ENCODE data around the gene HDAC4.

Gene HDAC4

DNA sequence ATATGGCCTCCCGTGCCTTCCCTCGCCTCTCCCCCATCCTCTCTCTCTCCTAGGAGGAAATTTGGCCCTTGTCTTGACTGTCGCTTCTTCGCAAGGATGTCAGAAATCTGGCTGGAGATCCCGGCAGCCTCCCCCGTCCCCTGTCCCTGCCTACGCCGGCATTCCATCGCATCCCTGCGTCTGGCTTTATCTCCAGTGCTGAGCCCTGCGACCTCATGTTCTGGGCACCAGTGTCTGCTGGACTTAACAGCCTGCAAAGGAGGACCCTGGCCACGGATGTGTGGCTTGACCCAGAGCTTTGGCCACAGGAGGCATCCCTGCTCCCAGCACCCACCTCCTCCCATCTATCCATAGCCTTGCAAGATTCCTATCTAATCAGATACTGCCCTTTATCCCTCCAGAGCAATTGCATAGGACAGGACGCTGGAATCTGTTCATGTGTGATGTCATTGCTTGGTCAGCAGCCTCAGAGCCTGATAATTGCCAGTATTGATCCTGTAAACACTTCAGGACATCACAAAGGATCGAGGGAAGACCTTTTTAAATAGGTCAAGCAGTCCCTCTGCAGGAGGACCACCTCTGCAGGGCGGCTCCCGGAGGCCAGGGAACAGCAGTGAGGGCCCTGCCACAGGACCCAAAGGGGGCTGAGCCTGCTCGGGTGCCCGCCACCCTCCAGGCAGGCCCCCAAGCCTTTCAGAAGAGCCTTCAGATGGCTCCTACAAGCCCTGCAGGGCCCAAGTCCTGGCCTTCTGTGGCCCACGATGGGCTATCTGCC lies 384.7 kb downstream of the HDAC4 start:
- no peak for DNase-seq (ENCODE audit: low read depth)
- H3K4me3 ChIP-seq (ENCODE audit: low read depth, low read length) = no peak overlapping the region

DNA sequence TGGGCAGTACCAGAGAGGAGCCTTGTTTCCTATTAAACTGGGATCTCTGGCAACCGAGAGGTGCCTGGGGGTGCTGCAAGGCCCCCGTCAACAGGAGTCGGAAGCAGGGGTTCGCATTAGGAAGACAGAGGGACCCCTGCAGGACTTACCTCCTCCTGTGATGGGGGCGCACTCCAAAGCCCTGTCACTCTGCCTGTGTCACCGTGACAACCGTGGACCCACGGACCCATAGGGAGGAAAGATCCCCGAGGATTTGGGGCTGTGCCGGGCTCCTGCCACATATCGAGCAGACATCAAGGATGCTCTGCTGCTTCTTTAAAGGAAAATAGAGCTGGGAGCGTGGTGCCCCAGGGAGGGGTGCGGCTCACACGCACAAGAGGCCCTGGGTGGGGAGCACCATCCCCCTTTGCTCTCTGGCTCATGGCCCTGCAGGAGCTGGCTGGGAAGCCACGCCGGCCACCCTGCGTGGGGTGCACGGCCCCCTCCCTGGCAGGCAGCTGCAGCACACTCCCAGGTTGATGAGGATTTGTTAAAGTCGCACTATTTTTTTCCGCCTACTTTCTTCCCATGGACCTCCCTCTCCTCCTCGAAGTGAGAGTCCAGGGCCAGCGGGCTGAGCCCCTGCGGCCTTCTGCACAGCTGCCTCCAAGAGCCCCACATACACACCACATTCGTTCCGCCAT lies 385.5 kb downstream of the HDAC4 start:
- no peak overlapping the region for H3K4me3 ChIP-seq (ENCODE audit: low read depth, low read length)
- no peak for DNase-seq (ENCODE audit: low read depth)

DNA sequence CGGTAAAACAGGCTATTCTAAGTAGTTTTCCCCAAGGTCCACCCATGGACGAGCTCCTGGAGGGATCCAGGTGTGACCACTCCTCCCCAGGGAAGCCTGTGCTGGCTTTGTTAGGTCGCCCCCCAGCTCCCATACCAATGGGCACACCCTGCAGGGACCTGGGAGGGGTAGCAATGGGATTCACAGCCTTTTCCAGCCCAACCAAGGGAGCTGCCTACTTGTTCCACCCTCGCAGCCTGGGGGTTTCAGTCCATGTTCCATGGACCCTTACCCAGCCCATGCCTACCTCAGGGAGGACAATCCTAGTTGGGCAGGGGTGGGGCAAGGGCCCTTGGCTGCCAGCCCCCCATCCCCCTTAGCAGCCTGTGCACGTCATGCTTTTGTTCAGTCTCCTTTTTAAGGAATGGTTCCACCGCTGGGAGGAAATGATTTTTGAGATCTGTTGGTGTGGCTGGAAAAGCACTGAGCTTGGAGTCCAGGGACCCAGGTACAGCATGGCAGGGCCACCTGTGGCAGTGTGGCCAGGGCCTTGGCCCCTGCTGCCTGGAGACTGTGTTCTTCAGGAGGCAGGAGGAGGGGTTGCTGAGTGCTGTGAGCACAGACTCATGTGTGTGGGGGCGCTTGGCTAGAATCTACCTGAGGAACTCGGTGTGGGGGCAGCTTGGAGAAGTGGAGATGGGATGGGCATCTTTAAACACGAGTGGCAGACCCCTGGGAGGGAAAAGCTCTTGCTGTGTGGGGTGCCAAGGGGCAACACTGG lies 386.2 kb downstream of the HDAC4 start:
- no peak overlapping the region for H3K4me3 ChIP-seq (ENCODE audit: low read depth, low read length)
- DNase-seq (ENCODE audit: low read depth) = no peak

DNA sequence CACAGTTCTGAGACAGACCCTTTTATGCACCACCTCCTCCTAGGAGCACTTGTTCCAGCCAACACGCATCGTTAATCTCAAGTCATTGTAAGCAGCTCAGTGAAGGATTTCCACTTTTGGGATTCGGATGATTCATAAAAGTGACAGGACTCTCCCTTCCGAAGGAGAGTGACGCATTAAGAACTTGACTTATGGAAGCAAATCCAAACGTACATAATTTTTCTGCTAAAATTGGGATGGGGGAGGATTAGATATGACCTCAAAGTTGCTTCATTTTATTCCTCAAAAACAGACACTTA lies 387.2 kb downstream of the HDAC4 start:
- no peak for DNase-seq (ENCODE audit: low read depth)
- H3K4me3 ChIP-seq (ENCODE audit: low read depth, low read length) = no peak overlapping the region

DNA sequence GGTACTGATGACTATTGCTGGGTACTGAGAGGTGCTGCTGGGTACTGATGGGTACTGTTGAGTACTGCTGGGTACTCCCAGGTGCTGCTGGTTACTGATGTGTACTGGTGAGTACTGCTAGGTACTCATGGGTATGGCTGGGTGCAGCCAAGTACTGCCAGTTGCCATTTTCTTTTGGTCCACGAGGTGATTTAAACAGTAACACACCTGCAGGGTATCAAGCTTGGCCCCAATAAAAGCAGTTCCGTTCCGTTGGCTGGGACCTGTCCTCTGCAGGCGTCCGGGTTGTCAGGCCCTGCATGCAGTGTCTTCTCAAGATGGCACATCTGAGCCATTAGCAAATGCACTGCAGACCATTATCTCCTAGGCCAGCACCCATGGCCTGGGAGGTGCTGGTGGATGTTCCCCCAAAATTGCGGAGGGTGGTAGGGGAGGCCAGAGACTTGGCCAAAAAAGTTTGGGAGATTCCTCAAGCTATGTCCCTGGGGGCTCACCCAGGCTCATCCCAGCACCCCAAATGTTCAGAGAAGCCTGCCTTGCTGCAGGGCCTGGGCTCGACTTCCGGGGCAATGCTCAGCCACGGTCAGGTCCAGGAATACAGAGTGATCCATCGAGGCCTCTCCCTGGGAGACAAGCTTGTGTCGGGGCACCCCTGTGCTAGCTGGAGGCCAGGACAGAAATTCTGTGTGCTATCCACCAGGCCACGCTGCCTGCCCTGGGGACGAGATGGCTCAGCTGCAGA lies 387.7 kb downstream of the HDAC4 start:
- no peak for DNase-seq (ENCODE audit: low read depth)

DNA sequence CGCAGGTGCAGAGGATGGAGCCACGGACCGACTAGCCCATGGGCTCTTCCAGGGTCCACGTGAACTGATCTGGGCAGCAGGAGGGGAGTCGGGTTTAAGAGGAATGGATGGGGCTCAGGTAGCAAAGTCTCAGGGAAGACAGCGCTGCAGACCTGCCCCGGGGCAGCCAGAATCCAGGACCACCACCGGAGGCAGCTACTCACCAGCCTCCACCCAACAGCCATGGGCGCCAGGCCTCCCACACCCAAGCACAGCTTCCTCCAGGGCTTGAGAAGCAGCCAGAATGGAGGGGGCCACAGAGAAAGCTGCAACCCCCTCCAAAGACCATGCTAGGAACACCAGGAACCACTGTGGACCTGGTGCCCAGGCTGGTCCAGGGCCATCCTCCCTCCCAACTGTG lies 388.6 kb downstream of the HDAC4 start:
- H3K4me3 ChIP-seq (ENCODE audit: low read depth, low read length) = no peak overlapping the region
- DNase-seq (ENCODE audit: low read depth) = no peak

More for the DNA sequence above, 387.7 kb downstream of the HDAC4 start:
- no peak overlapping the region for H3K4me3 ChIP-seq (ENCODE audit: low read depth, low read length)

DNA sequence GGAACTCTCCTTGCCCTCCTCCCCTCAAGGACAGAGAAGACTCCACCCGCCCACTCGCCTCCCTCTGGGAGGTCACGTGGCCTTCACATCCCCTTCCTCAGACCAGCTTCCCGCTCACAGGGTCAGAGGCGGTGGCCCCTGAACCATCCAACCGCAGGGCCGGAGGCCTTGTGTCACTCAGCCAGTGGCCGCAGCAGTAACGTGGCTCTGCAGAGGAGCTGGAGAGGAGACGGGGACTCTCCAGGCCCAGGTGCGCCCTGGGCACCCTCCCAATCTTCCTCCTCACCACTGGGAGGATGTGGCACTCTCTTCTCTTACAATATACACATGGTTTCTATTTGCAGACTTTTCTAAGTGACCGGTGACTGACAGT lies 391.2 kb downstream of the HDAC4 start:
- H3K4me3 ChIP-seq (ENCODE audit: low read depth, low read length) = no peak overlapping the region
- no peak for DNase-seq (ENCODE audit: low read depth)

DNA sequence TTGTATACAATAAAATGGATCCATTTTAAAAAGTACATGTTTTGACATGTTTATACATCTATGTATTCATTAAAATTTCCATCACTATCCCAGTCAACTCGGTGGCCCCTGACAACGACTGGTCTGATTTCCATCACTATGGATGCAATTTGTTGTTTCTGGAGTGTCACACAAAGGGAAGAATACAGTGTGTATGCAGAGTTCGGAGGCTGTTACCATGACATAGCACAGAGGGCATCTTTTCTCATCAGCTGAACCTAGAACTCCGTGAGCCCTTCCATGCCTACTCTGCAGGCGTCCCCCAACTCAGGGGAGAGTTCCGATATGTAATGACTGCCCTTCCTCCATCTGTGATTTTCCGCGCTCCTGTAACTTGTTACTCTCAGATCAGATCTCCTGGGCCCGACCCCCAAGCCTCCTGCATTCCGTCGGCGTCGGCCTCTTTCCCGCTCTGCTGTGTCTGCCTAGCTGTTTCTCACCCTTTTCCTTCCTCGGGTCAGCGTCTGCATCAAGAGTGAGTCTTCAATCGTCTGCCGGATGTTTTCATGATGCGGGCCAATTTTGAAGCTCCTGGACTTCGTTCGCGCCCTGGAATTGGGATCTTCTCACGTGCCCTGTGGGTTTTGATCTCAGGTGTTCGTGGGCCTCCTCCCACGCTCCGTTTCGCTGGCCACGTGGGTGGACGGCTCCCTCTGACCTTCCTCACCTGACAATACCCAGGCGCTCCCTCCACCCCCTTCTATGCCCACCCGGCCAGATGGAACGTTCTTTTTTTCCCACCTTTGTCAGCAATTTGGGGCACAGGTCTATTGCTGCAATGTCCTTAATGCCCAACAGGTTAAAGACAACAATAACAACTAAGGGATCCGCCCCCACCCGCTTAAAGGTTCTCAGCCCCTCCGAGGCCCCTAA lies 391.9 kb downstream of the HDAC4 start:
- no peak overlapping the region for H3K4me3 ChIP-seq (ENCODE audit: low read depth, low read length)
- DNase-seq (ENCODE audit: low read depth) = no peak

DNA sequence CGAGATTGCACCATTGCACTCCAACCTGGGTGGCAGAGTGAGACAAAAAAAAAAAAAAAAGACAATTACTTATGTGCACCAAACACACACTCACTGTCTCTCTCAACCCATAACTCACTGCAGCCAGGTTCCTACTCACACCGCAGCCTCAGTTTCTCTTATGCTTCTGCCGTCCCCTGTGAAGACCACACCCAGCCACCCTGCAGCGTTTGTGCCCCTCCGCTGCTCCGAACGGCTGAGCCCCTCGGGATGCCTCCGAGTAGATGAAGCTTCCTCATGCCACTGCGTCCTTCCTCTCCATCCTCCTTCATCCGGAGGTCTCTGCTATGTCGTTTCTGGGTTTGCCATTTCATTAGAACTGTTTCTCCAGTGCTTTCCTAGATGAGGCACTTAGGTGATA lies 392.8 kb downstream of the HDAC4 start:
- H3K4me3 ChIP-seq (ENCODE audit: low read depth, low read length) = no peak overlapping the region
- DNase-seq (ENCODE audit: low read depth) = no peak

DNA sequence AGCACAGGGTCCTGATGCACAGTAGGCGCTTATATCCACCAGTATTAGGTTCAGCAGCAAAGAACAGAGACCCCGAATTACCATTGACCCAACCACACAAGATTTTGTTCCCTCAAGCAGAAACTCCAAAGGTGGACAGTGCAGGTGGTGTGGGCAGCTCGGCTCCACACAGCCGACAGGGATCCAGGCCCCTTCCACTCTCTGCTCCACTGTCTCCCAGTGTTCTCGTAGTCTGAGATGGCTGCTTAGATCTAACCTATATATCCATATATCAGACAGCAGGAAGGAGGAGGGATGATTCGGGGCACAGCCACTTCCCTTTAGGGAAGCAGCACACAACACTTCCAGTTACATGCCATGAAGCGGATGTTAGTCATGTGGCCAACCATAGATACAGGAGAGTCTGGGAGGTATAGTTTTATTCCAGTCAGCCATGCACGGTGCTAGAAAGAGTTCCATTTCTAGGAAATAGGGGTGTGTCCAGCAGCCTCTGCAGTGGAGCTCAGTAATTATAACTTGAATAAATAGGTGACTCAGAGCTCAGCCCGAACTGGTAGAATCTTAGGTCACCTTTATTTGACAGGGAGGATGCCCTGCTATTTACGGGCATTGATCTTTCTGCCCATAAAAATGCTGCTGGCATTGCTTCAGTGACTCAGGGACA lies 394.1 kb downstream of the HDAC4 start:
- no peak for DNase-seq (ENCODE audit: low read depth)
- H3K4me3 ChIP-seq (ENCODE audit: low read depth, low read length) = no peak overlapping the region

DNA sequence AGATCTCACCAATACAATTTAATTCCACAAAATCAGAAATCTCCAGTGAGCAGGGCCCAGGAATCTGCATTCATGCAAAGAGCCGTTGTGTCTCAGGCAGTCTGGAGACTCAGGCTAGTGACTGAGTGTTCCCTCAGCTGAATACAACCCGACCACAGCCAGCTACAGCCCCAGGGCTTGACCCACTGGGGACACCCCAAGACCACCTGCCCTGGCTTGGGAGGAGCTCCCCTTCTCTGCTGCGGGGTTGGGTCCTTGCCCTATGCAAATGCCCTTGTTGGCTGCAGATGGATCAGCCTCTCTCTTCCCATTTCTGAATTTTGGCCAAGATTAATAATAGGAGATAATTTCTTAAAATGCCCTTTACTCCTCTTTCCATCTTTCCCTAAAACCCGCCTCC lies 395.2 kb downstream of the HDAC4 start:
- no peak overlapping the region for H3K4me3 ChIP-seq (ENCODE audit: low read depth, low read length)
- no peak for DNase-seq (ENCODE audit: low read depth)

DNA sequence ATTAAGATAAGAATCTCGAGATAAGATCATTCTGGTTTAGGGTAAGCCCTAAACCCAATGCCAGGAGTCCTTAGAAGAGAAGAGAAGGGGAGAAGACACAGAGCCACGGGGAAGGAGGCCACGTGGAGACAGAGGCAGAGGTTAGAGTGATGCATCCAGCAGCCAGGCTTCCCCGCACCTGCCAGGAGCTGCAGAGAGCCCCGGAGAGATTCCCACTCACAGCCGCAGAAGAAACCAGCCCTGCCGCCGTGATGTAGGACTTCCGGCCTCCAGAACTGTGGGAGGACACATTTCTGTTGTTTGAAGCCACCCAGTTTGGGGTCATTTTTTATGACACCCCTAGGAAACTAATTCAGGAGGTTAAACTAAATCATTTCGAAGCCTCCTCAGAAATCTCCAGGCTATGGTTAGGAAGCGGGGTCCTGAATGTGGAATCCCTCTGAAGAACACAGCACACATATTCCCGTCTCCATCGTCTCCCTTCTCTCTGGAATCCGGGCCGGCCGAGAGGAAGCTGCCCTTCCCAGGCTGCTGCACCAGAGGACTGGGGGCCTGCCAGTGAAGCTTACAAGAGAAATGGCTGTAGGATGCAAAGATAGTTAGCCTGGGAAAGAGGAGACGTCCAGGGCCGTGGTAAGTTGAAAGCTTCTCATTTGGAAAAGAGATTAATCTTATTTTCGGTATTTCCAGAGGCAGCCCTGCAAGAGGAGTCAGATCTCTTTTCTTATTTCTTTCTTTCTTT lies 396.4 kb downstream of the HDAC4 start:
- DNase-seq (ENCODE audit: low read depth) = no peak
- H3K4me3 ChIP-seq (ENCODE audit: low read depth, low read length) = no peak overlapping the region

DNA sequence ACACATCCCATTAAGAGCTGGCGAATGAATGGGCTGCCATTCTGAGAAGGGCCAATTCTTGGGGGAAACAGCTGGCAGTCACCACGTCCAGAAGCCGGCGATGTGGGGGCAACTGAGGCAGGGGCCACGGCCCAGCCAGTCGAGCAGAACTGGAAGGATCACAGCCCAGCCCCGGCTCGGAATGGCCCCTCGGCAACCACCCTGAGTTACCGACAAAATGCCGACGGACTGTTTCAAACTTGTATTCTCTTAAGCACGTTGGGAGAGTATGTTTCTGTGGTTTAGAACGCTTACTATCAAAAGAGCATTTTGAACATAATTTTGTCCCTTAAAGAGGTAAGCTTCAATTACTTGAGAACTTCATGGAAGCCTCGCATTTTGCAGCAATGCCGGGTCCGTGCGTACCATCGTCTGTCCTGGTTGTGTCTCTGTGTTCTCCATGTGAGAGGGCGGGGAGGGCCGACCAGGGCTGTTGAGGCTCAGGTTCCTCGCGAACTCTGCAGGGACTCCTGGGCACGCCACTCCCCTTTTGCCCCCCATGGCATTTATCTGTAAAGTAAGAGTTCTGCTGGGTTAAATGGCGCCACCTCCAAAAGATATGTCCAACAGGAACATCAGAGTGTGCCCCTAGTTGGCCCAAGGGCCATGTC lies 397.1 kb downstream of the HDAC4 start:
- no peak overlapping the region for H3K4me3 ChIP-seq (ENCODE audit: low read depth, low read length)
- DNase-seq (ENCODE audit: low read depth) = no peak

DNA sequence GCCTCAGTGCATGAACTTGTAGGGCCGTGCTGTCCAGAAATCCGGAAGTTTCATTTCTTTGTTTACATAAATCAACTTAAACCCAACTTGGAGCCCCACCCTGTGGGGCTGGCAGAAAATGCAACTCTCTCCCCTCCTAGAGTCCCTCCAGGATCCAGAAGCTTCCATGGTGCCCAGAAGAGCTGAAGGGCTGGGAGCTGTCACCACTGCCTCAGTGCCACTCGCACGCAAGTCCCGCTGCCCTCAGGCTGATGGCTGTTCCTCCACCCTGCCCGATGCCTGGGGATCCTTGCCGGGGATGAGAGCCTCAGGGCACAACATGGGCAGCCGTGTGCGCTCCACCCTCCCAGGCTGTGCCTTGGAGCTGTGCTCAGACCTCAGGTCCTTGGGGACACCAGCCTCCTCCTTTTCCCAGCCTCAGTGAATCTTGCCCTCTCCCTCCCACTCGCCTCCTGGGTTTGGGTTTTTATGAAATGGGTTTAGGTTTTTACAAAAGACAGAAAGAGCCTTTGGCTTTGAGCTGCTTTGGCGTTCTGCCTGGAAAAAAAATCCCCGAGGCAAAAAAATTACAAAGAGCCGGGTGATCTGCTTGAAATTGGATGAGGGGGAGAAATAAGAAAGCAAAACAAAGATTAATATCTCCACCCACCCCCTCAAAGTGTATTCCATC lies 397.7 kb downstream of the HDAC4 start:
- peak; percentile 17 for DNase-seq (ENCODE audit: low read depth)
- H3K4me3 ChIP-seq (ENCODE audit: low read depth, low read length) = peak overlapping the region; percentile 2

DNA sequence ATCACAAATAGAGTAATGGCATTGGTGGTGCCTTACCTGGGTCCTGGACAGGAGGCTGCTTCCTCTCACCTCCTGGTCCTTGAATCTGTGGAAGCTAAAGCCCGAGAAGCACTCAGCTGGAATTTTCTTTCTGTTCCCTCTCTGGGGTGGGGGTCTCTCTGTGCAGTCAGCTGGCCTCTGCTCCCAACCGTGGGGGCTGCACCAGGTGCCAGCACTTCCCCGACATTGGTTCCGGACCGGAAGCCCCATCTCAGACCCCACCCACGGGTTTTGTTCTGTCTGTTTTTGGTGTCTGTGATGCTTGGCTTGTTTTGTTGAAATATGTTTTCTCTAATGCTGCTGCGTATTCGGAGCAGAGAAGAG lies 398.2 kb downstream of the HDAC4 start:
- H3K4me3 ChIP-seq (ENCODE audit: low read depth, low read length) = no peak overlapping the region

DNA sequence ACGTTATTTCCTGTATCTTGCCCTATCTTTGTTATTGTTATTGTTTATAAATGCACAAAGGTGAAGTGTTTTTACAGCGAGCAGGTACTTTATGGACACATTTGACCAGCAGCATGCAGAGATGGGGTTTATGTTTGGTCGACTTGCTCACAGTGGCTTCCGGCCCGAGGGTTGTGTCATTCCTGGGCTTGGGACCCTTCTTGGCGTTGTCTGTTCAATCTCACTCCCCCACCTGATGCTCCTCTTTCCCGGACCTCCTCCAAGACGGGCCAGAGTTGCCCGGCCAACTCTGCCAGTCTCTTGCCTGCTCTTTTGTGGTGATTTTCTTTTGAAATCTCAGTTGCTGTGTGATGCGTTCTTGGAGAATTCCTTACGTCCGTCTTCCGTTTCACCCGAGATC lies 399.0 kb downstream of the HDAC4 start:
- no peak overlapping the region for H3K4me3 ChIP-seq (ENCODE audit: low read depth, low read length)
- no peak for DNase-seq (ENCODE audit: low read depth)

More for the DNA sequence above, 398.2 kb downstream of the HDAC4 start:
- no peak for DNase-seq (ENCODE audit: low read depth)

DNA sequence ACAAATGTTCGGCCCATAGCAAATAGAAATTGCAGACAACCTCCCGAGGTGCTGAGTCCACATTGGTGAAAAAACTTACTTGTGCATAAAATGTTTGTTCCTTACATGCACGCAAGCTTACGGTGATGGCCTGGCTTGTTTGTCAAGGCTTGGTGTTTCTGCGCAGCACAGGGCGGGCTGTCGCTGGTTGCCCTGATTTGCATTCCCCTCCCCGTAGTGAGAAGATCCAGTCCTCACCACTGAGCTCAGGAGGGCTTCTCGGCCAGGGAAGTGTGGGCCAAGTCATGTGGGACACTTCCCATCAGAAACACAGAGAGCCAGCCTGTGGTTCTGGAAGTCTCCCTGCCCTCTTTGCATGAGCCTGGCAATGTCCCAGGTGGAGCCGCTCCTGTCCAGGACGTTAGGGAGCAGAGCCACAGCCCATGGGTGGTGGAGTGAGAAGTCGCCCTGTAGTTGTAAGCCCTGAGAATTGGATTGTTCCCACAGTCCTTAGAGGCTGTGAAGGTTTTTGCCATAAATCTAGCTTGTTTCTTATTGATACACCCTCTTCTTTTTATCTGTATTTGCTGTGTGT lies 400.2 kb downstream of the HDAC4 start:
- H3K4me3 ChIP-seq (ENCODE audit: low read depth, low read length) = no peak overlapping the region
- no peak for DNase-seq (ENCODE audit: low read depth)

Data from skeletal muscle cell (primary cell).